GM21786 (cell line): ENCODE data around the gene ZNF776.
"Not testable (repeated sequence)": the region's sequence is repeated elsewhere in the genome, so short reads cannot be mapped to it uniquely, and the experiment has no call there.

Source experiments
- ATAC-seq: cut with Tn5 transposase; IDR thresholded peaks from one replicate; pipeline ENCODE4 v1.9.1; 2021; ENCODE audit not compliant: unreplicated experiment

Gene ZNF776

DNA sequence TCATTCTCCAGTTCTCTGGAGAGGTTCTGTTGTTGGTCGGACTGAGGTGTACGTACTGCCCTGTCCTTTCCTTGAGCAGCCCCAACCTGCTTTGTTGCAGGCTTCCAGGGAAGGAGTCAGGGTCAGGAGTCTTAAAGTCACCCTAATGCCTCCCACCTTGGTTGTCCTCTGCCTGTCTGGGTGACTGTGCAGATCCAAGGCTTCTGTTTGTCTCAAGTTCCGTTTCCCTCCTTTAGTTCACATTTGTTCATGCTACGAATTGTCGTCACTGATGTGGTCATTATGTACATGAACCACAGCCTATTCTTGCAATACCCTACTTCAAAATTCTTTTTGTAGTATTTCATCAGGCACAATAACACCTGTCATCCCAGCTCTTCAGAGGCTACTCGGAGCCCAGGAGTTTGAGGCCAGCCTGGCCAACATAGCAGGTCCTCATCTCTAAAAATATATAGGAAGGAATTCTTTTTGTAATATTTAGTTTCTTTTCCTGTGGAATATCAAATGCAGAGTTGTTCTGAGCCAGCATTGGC is 30.2 kb downstream of the ZNF776 start:
- ATAC-seq, result no peak

DNA sequence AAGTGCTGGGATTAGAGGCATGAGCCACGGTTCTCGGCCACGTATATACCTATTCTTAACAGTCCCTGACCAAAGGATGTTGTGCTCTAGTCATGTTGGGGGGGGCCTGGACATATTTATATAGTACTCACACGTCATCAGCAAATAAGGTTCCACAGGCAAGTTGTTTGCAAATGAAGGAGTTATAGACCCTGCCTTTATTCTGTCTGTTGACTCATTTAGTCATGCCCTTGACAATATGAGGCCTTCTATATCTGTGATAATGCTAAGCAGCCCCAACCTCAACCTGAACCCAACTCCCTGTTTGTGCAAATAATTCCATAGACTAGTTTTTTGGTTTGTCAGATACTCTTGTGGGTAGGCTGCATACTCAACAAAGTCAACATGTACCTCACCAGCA is 31.7 kb downstream of the ZNF776 start:
- ATAC-seq, result no peak

DNA sequence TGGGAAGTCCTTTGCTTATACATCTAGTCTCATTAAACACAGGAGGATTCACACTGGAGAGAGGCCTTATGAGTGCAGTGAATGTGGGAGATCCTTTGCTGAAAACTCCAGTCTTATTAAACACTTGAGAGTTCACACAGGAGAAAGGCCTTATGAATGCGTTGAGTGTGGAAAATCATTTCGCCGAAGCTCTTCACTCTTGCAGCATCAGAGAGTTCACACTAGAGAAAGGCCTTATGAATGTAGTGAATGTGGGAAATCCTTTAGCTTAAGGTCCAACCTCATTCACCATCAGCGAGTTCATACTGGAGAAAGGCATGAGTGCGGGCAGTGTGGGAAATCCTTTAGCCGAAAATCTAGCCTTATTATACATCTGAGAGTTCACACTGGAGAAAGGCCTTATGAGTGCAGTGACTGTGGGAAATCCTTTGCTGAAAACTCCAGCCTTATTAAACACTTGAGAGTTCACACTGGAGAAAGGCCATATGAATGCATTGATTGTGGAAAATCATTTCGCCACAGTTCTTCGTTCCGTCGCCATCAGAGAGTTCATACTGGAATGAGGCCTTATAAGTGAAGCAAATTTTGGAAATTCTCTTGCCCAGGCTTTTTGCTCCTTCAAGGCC is 32.7 kb downstream of the ZNF776 start:
- ATAC-seq, result no peak

DNA sequence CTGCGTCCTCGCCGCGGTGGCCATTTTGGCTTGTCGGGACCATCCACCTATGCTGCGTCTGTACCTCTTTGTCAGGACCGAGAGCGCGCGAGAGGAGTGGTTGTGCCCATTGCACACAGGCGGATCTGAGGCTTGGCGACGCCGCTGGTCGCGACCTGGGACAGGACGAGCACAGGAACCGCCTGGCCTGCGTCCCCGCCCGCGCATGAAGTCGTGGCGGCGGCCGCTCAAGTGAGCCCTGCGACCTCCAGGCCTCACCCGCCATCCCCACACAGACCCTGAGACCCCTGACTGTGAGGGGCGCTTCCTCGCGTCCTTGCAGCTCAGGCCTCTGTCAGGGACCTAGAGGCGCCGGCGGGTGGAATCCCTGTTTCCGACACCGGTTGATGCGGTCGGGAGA is 39.7 kb downstream of the ZNF776 start:
- no peak for ATAC-seq

DNA sequence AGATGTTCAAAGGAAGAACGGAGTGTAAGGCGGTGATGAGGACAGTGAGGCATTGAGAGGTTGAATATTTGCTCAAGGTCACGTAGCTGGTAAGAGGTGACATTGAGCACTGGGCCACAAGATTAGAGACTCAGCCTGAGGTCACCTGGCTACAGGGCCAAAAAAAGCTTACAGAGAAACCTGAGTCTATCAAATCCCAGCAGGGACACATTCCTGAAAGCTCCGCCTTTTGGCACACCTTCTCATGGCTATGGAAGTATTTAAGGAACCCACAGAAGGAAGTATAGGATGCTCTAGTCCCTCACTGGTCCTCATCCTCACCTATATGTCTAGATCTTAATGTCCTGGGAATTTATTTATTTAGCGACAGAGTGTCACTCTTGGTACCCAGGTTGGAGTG is 40.3 kb downstream of the ZNF776 start:
- no peak for ATAC-seq

DNA sequence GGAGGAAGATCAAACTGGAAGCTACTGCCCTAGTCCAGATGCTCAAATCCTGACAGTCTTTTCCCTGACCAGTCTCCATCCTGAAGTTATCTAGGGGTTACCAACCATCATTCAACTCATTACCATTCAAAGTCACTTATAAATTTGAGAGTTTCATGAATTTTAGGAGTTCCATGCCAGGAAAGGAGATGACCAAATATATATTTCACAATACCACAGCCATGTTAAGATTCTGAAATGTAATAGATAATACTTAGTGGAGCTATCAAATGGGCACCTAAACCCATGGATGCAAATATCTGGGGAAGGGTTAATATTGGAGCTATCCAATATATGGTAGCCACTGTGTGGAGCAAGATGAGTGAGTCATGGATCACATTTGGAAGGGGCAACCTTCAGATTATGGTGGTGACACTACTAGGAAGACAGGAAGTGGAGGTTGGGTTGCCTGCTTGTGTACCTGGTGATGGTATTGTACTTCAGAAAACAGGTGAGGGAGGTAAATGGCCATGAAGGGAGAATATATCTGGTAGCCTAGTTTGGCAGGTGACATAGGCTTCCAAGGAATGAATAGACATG is 41.6 kb downstream of the ZNF776 start:
- ATAC-seq, result no peak

DNA sequence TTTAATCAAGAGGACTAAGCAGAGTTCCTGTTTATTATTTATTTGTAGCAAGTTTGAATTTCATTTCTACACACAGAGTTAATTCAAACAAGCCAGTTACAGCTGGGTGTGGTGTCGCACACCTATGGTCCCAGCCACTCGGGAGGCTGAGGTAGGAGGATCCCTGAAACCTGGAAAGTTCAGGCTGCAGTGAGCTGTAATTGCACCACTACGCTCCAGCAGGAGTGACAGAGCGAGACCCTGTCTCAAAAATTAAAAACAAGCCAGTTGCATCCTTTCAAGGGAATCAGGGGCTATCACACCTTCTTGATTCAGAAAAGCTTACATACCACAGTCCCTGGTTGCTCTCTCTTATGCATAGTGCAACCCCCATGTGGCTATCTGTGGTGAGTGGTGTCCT is 42.7 kb downstream of the ZNF776 start:
- ATAC-seq, result no peak

DNA sequence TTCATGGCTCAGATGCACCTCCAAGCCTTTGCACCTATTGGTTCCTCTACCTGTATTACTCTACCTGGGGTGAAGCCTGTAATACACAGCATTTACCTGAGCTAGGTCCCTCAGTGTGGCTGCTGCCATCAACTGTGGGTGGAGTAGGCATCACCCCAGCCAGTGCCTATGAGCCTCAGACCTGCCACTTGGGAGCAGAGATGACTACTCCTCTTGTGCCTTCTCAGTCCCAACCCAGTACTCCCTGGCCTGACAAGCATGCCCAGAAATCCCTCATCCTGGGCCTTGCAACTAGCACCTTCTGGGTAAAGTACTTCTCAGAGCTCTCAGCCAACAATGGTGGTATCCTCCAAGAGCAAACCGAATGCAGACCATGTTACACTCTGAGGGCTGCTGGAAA is 50.0 kb downstream of the ZNF776 start:
- not testable (repeated sequence) for ATAC-seq

DNA sequence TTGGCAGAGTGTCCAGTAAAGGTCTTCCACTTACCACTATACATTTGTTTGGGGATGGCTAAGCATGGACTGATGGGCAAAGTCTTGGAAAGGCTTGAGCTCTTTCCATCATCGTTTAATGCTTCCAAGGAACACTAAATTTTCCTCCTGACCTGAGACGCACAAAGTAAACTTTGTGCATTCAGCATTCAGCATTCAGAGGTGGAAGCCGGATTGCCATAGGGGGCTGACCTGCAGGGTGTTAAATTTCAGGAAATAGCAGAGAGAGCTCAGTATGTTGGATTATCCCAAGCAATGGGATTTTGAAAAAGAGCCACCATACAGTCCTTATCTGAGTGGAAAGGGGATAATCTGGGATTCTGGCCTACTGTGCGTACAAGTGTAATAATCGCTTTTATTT is 54.1 kb downstream of the ZNF776 start:
- ATAC-seq, result no peak

DNA sequence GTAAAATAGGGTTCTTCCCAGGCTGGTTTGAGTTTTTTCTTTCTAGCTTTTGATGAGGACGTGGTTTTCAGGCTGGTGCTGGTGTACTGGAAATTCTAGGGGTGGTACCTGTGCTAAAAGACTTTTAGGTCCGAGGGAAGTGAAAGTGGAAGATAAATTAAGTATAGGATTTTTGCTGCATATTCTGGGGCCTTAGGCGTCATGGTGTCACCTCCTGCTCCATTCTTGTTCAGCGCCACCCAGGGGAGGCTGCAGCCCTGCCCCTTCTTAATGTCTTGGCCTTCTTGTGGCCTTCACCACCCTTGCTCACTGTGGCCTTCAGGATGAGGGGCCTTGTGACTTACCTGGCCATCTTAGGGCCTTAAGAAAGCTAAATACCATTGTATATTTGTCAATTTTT is 55.7 kb downstream of the ZNF776 start:
- ATAC-seq, result peak; percentile 56

DNA sequence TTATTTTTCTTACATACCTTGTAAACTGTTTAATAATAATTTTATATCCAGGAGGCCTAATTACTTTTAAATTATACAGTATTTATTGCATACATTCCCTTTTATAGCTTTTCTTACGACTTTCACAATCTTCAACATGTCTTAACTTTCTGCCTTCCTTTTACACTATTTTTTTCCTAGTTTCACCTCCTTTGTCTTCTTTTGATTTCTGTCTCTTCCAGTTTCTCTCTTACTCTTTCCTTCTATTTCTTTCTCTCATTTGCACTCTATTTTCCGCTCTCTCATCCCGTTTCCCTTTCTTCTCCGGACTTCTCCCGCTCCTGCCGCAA is 56.6 kb downstream of the ZNF776 start:
- ATAC-seq, result no peak

DNA sequence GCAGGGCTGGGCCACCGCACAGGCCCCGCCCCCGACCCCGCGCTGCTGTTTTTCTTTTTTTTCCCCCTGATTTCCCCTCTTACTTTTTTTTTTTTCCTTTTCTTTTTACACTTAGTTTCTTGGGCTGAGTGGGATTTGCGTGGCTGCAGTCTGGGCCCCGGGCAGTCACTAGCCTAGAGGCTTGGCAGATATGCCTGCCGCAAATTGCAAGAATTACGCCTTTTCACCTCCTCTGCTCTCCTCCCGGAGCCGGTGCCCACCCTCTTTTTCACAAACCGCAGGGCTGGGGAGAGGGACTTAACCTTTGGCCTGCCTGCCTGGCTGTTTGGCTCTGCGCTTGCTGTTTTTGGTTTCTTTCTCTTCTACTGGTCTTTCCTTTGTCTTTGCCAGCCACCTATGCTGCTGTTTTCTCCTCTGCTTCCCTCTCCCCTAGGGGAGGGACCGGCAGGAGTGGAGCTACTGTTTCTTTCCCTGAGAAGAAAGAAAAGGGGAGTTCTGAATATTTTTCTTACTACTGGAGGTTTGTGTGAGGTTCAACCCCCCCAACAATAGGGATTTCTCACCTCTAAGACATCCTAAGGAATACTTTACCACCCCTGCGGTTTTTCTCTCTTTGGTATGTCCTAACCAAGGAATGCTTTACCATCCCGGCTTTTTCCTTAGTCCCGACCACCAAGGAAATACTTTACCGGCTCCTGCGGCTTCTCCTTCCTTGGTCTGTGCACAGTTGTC is 57.1 kb downstream of the ZNF776 start:
- ATAC-seq, result no peak

DNA sequence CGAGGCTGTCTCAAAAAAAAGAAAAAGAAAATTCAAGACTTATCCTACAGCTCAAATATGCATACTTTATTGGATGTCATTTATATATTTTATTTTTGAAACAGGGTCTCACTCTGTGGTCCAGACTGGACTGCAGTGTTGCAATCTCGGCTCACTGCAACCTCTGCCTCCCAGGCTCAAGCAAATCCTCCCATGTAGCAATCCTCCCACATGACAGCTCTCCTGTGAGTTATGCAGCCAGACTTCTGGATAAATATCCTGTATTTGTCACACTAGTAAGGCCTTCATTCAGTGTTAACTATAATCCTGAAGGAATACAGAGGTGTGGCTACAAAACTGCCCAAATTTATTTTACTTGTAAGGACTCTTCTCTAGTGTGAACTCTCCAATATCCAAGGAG is 60.9 kb downstream of the ZNF776 start:
- ATAC-seq, result no peak
